ENCODE results near the gene METRN.
"Not testable (repeated sequence)": the region's sequence is repeated elsewhere in the genome, so short reads cannot be mapped to it uniquely, and the experiment has no call there.

Gene METRN

DNA sequence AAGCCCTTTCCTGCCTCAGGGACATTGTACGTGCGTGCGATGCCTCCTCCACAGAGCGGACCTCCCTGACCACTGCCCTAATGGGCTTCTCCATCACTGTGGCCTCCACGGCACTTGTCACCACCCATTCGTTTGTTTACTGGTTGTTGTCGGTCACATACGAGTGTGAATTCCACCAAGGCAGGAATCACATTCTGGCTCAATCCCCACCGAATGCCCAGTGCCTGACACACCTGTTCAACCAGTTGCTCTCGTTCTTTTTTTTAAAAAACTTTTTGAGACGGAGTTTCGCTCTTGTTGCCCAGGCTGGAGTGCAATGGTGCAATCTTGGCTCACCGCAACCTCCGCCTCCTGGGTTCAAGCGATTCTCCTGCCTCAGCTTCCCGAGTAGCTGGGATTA, 23.7 kb upstream of the METRN start:
- in situ Hi-C loops (cut with HindIII; ENCODE audit: low sequenced_read_pairs): not testable (repeated sequence)

GRCh38 chr16:692356-693108, 22.4 kb upstream of the METRN start:
- in situ Hi-C loops (cut with HindIII; ENCODE audit: low sequenced_read_pairs): no loop called here

- in situ Hi-C loops (cut with HindIII; ENCODE audit: low sequenced_read_pairs): no loop called here
These were observed 21.6 kb upstream of the METRN start for GRCh38 chr16:693364-693763.

GRCh38 chr16:693766-694165, 21.2 kb upstream of the METRN start:
- in situ Hi-C loops (cut with HindIII; ENCODE audit: low sequenced_read_pairs): no loop called here

DNA sequence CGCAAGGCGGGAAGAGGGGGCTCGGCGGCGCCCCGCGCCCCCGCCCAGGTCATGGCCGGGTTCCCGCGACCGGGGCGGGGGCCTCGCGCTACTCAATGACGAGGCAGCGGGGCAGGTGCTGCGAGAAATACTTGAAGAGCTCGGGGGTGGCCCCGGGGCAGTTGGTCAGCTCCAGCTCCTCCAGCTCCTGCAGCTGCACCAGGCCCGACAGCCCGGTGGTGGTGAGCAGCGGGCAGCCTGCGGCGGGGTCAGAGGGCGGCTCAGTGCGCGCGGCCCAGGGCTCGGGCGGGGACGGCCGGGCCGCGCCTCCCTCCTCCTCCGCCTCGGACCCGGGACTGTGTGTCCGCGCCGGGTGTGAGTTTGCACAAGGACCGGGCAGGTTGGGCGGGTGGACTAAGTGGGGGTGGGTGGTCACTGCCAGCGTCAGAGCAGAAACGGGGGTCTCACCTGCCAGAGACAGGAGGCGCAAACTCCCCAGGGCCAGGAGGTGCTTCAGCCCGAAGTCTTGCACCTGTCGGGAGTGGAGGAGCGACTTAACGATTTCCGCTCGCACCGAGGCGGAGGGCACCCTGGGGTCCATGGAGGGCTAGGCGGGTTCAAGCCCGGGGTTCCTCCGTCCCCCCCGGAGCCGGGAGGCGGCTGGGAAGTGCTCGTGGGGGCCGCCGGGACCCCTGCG, 20.6 kb upstream of the METRN start:
- in situ Hi-C loops (cut with HindIII; ENCODE audit: low sequenced_read_pairs): no loop called here

DNA sequence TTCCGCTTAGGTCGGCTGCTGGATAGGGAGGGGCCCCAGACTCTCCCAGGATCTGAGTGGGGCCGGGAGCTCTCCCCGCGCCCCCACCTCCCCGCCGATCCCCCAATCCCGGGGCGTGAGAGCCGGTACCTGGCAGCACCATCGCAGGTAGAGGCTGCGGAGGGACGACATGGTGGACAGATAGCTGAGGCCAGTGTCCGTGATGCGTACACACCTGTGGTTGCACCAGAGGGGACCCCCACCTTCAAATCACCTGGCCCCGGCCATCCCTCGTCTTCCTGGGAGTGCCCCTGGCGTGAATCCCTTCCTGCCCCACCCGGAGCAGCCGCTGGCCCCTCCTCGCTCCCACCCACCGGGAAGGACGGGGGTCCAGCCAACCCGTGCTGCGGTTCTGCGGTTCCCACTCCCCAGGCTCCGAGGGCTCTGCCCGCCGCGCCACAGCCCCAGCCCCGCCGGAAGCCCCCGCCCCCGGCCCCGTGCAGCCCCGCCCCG, 20.0 kb upstream of the METRN start:
- in situ Hi-C loops (cut with HindIII; ENCODE audit: low sequenced_read_pairs): no loop called here

GRCh38 chr16:695355-696089, 19.4 kb upstream of the METRN start:
- in situ Hi-C loops (cut with HindIII; ENCODE audit: low sequenced_read_pairs): no loop called here

GRCh38 chr16:698911-699671, 15.8 kb upstream of the METRN start:
- in situ Hi-C loops (cut with HindIII; ENCODE audit: low sequenced_read_pairs): no loop called here

GRCh38 chr16:700684-701584, 14.0 kb upstream of the METRN start:
- in situ Hi-C loops (cut with HindIII; ENCODE audit: low sequenced_read_pairs): no loop called here

DNA sequence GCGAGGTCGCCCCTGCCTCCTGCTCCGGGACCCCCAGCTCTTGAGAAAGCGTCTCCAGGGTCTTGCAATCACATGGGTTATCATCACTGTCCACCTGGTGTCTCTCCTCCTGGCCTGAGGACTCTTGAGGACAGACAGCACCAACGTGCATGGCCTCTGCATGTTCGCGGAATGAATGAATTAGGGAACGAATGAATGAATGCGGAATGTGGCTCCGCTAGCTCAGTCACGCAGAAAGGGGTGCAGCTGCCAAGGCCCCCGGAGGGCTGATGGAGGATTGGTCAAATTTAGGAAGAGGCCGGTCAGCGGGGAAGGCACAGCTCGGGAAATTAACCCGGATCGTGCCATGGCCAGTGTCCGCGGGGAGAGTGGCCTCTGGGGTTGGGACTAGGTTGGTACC, 12.6 kb upstream of the METRN start:
- in situ Hi-C loops (cut with HindIII; ENCODE audit: low sequenced_read_pairs): no loop called here

DNA sequence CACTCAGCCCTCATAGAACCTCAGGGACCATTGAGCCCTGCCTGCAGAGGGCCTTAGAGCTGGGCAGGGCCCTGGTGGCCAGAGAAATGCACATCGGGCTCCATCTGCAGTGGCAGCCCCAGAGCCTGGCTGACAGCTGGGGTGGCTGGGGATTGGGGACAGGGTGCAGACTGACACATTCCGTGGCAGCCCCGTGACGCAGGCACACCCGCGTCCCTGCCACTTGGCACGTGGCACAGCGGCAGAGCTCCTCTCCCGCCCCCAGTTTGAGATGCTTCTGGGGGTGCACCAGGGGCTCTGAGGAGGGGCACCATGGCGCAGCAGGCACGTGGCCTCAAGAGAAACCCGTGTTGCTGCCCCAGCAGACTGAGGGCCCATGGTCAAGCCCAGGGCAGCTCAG, 11.5 kb upstream of the METRN start:
- in situ Hi-C loops (cut with HindIII; ENCODE audit: low sequenced_read_pairs): no loop called here

DNA sequence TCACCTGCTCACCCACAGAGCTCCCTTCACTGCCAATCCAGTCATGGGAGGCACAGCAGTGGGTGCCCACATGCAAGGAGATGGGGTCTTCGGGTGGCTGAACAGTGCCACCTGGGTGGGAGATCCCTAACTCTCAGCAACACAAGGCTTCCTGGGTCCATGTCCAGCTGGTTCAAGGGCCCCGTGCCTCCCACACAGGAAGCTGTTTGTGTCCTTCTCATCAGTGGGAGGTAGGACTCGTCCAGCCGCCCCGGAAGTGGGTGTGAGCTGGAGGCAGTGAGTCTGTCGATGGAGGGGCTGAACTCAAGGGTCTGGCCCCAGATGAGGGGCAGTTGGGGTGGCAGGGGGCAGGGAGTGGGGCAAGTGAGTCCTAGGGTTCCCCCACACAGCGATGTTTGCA, 10.9 kb upstream of the METRN start:
- in situ Hi-C loops (cut with HindIII; ENCODE audit: low sequenced_read_pairs): no loop called here

GRCh38 chr16:704552-705380, 10.2 kb upstream of the METRN start:
- in situ Hi-C loops (cut with HindIII; ENCODE audit: low sequenced_read_pairs): no loop called here

DNA sequence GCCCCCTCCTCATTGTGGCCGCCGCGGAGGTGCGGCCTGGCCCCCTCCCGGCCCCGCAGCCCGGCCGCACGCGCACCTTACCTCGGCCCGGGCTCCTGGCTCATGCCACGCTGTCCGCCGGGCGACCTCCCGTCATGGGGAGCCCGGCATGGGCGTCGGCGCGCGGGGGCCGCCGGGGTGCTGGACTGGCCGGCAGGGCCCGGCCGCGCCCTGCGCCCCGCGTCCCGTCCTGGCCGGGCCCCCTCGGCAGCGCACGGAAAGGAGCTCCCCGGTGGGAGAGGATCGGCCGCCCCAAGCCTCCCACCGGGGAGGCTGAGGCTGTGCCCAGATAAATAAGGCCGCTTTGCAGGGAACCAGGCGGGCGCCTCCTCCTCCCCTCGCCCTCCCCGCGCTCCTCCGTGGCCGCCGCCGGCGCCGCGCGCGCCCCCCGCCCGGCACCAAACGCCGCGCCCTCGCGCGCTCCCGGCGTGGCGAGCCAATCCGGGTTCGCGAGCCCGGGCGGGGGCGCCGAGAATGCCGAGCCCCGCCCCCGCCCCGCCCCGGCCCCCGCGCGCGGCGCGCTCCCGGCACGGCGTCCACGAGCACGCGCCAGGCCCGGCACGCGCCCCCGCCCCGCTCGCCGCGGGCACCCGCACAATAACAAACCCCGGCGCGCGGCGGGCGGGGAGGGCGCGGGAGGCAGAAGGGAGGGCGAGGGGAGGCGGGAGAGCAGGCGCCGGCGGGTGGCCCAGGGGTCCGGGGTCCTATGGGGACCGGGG, 9.3 kb upstream of the METRN start, which contains the start of gene FBXL16:
TSS of gene FBXL16 (minus strand) at position 371 of the 758 bp plus-strand sequence. CDS start 8,396 bp downstream, outside the sequence.
- in situ Hi-C loops (cut with HindIII; ENCODE audit: low sequenced_read_pairs): no loop called here

DNA sequence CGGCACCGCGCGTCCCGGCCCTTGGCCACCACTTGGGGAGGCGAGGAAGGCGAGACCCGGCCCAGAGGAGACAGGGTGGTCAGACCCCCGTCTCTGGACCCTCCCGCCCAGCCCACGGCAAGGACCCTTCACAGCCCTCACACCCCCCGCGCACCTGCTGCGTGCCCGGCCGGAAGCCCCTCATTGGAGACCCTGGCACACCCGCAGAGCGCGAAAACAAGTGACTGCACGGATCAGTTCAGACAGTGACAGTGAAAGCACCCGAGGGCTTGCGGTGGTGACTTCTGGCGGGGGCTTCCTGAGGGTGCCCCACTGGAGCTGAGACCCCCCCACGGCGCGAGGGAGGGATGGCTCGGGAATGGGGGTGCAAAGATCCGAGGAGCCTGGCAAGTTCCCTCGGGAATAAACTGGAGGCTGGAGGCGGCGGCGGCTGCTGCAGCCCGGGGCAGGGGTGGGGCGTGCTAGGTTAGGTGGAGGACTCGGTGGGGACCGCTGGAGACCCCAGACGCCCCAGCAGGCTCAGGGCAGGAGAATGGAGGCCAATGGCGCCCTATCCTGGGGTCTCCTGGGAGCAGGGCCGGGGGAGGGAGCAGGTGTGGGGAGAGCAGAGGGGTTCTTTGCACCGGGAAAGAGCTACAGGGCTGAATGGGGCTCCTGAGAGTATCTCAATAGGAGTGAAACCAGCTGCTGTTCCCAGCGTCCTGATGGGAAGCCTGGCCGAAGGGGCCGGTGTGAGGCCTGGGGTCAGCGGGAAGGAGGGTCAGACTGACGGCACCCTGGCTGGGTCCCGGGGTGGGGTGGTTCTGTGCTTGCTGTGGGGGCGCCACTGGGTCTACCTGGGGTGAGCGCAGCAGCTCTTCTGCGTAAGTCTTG, 8.5 kb upstream of the METRN start:
- in situ Hi-C loops (cut with HindIII; ENCODE audit: low sequenced_read_pairs): no loop called here

DNA sequence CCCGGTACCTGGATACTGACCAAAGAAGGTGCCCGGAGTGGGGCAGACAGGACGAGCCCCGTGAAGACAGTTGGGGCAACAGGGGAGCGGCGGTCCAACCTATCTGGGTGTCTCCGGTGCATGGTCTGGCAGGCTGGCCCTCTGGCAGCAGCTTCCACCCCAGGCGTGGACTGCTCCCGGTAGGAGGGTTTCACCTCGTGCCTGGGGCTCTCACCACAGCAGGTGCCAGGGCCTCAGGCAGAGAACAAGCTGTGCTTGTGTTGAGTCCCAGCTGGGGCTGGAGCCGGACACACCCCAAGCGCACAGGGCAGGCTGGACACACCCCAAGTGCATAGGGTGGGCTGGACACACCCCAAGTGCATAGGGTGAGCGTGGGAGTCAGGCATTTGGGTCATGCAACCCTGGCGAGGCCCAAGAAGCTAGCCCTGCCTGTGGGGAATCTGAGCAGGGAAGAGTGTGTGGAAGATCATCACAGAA, 7.8 kb upstream of the METRN start:
- in situ Hi-C loops (cut with HindIII; ENCODE audit: low sequenced_read_pairs): no loop called here

GRCh38 chr16:708019-708418, 6.9 kb upstream of the METRN start:
- in situ Hi-C loops (cut with HindIII; ENCODE audit: low sequenced_read_pairs): no loop called here
